B cell (primary cell): ENCODE results near the gene DNAL1. TPM values are rescaled to one million over a fixed set of nuclear protein-coding genes. Genes with fewer than 3 reads are reported as not detected.

Experiments used
- ATAC-seq: fragments of 200-7000 bp; cut with Tn5 transposase; one replicate; pipeline ENCODE4 v1.10.0; 2021; ENCODE audit warnings: low read depth, mild to moderate bottlenecking, moderate number of reproducible peaks, moderate library complexity
- CTCF ChIA-PET: fragments of 350-600 bp; sonication (Branson Sonifier 250); formaldehyde crosslinking; loops from one replicate; lab custom pipeline; 2021; ENCODE audit warnings: antibody characterized with exemption, inconsistent platforms; lab: Charles Lee
- POLR2A ChIA-PET: fragments of 350-600 bp; sonication (Branson Sonifier 250); formaldehyde crosslinking; loops from one replicate; lab custom pipeline; 2021; ENCODE audit warnings: antibody characterized with exemption; lab: Charles Lee
- DNase-seq: peaks from one replicate; pipeline ENCODE4 v3.0.0; 2013
- H2AFZ ChIP-seq: 2 replicates; pipeline ENCODE4 v1.6.1; 2012; ENCODE audit warnings: mild to moderate bottlenecking, low read depth, low read length; ENCODE audit not compliant: insufficient read depth, poor library complexity, severe bottlenecking
- H3K27ac ChIP-seq, 2 donors: 1 replicate in 1 of 2; 2 replicates in 1 of 2; pipeline ENCODE4 v1.5.1; 2012 to 2013; ENCODE audit warnings: low read length in 2 of 2, mild to moderate bottlenecking in 2 of 2, moderate library complexity in 1 of 2
- H3K27me3 ChIP-seq, 4 experiments: fragments of 200-600 bp in 1 of 4; sonication (generic) in 1 of 4; replicated peaks in 1 of 4; 1 replicate in 2 of 4; 2 replicates in 2 of 4; pipeline versions ENCODE4 v1.6.1 to v1.7.0; 2013 to 2016; ENCODE audit warnings: low read length in 3 of 4, mild to moderate bottlenecking in 2 of 4, mixed read lengths in 1 of 4, moderate library complexity in 1 of 4; ENCODE audit not compliant: insufficient read depth in 4 of 4, control insufficient read depth in 3 of 4; ENCODE audit errors: control extremely low read depth in 1 of 4
- H3K36me3 ChIP-seq, 2 experiments: replicated peaks in 1 of 2; 1 replicate in 1 of 2; 2 replicates in 1 of 2; pipeline versions ENCODE4 v1.6.1 to v1.7.1; 2013; ENCODE audit warnings: low read length in 1 of 2; ENCODE audit not compliant: insufficient read depth in 2 of 2, control insufficient read depth in 1 of 2; ENCODE audit errors: control extremely low read depth in 1 of 2, extremely low read depth in 1 of 2
- H3K4me1 ChIP-seq, 2 donors: fragments of 200-600 bp in 1 of 2; sonication (generic) in 1 of 2; 1 replicate in 1 of 2; 2 replicates in 1 of 2; pipeline versions ENCODE4 v1.5.1 to v1.6.1; 2013 to 2017; ENCODE audit warnings: low read length in 2 of 2; ENCODE audit not compliant: control insufficient read depth in 2 of 2, insufficient read depth in 2 of 2
- H3K4me2 ChIP-seq: replicated peaks from 2 replicates; pipeline ENCODE3; 2012; ENCODE audit warnings: mild to moderate bottlenecking, low read depth, low read length; ENCODE audit not compliant: poor library complexity, severe bottlenecking
- H3K4me3 ChIP-seq, 5 experiments: fragments of 200-600 bp in 1 of 5; sonication (generic) in 1 of 5; 1 replicate in 3 of 5; 2 replicates in 2 of 5; pipeline versions ENCODE4 v1.5.1 to v1.7.0; 2011 to 2016; ENCODE audit warnings: low read length in 4 of 5, mild to moderate bottlenecking in 4 of 5, low read depth in 2 of 5, control low read depth in 1 of 5, moderate library complexity in 1 of 5; ENCODE audit not compliant: insufficient read depth in 1 of 5; ENCODE audit errors: control extremely low read depth in 1 of 5, extremely low read depth in 1 of 5
- H3K79me2 ChIP-seq: fragments of 200-600 bp; sonication (generic); one replicate; pipeline ENCODE4 v1.6.0; 2016; ENCODE audit warnings: low read length; ENCODE audit not compliant: control insufficient read depth, insufficient read depth
- H3K9ac ChIP-seq: fragments of 200-600 bp; sonication (generic); 2 replicates; pipeline ENCODE4 v1.6.1; 2017; ENCODE audit warnings: mild to moderate bottlenecking, low read length, moderate library complexity
- H3K9me3 ChIP-seq, 3 donors: one replicate each; pipeline versions ENCODE4 v1.6.1 to v1.7.1; 2013; ENCODE audit warnings: low read length in 2 of 3; ENCODE audit not compliant: control insufficient read depth in 2 of 3, insufficient read depth in 1 of 3; ENCODE audit errors: control extremely low read depth in 1 of 3
- H4K20me1 ChIP-seq: 2 replicates; pipeline ENCODE4 v1.6.0; 2012; ENCODE audit warnings: mild to moderate bottlenecking, low read length; ENCODE audit not compliant: insufficient read depth, control insufficient read depth, poor library complexity, severe bottlenecking
- H3K27ac Mint-ChIP-seq: one replicate; pipeline ENCODE4 v1.8.0; 2021; ENCODE audit warnings: mixed read lengths
- H3K27me3 Mint-ChIP-seq: one replicate; pipeline ENCODE4 v1.8.0; 2021; ENCODE audit warnings: mixed read lengths
- H3K4me1 Mint-ChIP-seq: one replicate; pipeline ENCODE4 v1.8.0; 2021; ENCODE audit warnings: mixed read lengths
- H3K4me3 Mint-ChIP-seq: one replicate; pipeline ENCODE4 v1.8.0; 2021; ENCODE audit warnings: mixed read lengths
- H3K9me3 Mint-ChIP-seq: one replicate; pipeline ENCODE4 v1.8.0; 2022; ENCODE audit warnings: mixed read lengths; ENCODE audit not compliant: insufficient read depth
- CTCF ChIP-seq: fragments of 200-600 bp; IDR thresholded peaks from one replicate; pipeline ENCODE4 v1.8.0; 2022; ENCODE audit warnings: antibody characterized with exemption, mild to moderate bottlenecking
- EZH2 ChIP-seq: IDR thresholded peaks from 2 replicates; pipeline ENCODE4 v1.6.1; 2012; ENCODE audit warnings: borderline replicate concordance, low read depth, mild to moderate bottlenecking, moderate library complexity, low read length; ENCODE audit not compliant: insufficient read depth, poor library complexity, severe bottlenecking
- WGBS: methylation state at CpG from one replicate; pipeline ENCODE4 v1.1.5; 2013; ENCODE audit warnings: missing lambda C conversion rate; ENCODE audit not compliant: insufficient coverage; 5-methylcytosine and 5-hydroxymethylcytosine counted together
- intact Hi-C: fragments of 100-400 bp; cut with micrococcal nuclease; formaldehyde crosslinking; loops from one replicate; pipeline ENCODE4 v1.10.0; 2022
- polyA plus RNA-seq: library from polyadenylated mRNA; depleted of rRNA; stranded (reverse); fragments of >200 nt; gene quantifications from 2 replicates; pipeline ENCODE4 v1.2.3, GENCODE V29; 2012
- total RNA-seq, 2 donors: library from RNA; stranded (reverse); fragments of 120-200 nt in 1 of 2; gene quantifications; 1 replicate in 1 of 2; 2 replicates in 1 of 2; pipeline versions ENCODE4 v1.2.3 to v1.2.4, GENCODE V29; 2013 to 2022

DNAL1 gene
- total and polyA plus RNA-seq, 2 donors (not counting 1 experiment from before 2014, with no cell fraction given): 2.0 to 10.7 TPM

GRCh38 chr14:73623504-73624054 is 21.2 kb upstream of the DNAL1 start:
- Mint-ChIP-seq H3K4me1 (no peaks in the 10 kb centered on the region), H3K9me3 (no peaks in the 10 kb centered on the region), H3K27me3 (peaks cover 9% of the 10 kb centered on the region), H3K4me3 (no peak overlapping the region), H3K27ac (no peak overlapping the region)
- DNase-seq (no peak), ATAC-seq (no peak)
- Histone ChIP-seq H2AFZ (no peak overlapping the region), H3K4me2 (no peak overlapping the region), H3K4me1 (no peaks in the 10 kb centered on the region), H3K36me3 (no peaks in the 10 kb centered on the region), H3K9ac (no peak overlapping the region), H3K9me3 (no peaks in the 10 kb centered on the region), H3K27ac (no peak overlapping the region), H4K20me1 (no peaks in the 10 kb centered on the region), H3K4me3 (no peak overlapping the region), H3K27me3 (no peaks in the 10 kb centered on the region), H3K79me2 (no peaks in the 10 kb centered on the region)
- ChIA-PET CTCF (no interaction called here), POLR2A (no interaction called here)
- 91% methylated on average over 4 of the region's 4 CpGs for WGBS
- no peak for TF ChIP-seq EZH2
- TF ChIP-seq CTCF: no peak
- intact Hi-C loops: no loop called here

- H4K20me1 ChIP-seq: no peaks in the 10 kb centered on the region
- H3K27me3 Mint-ChIP-seq: peaks cover 17% of the 10 kb centered on the region
- H3K9ac ChIP-seq: no peak overlapping the region
- no peak overlapping the region for H3K4me3 Mint-ChIP-seq
- H3K79me2 ChIP-seq: no peaks in the 10 kb centered on the region
- intact Hi-C loops: no loop called here
- ChIA-PET CTCF (interaction anchor here (0.8 to 1.9 kb wide), 3 partner anchors 12 to 117 kb away, joined by 3 to 8 read pairs (median 5); no protein-coding TSS in a partner anchor), POLR2A (no interaction called here)
- no peak overlapping the region for H3K4me3 ChIP-seq
- DNase-seq (no peak), ATAC-seq (no peak)
- H3K4me2 ChIP-seq: no peak overlapping the region
- no peaks in the 10 kb centered on the region for H3K9me3 ChIP-seq
- no CpG with 5 or more reads among the region's 1 CpG for WGBS
- no peaks in the 10 kb centered on the region for H3K9me3 Mint-ChIP-seq
- no peaks in the 10 kb centered on the region for H3K36me3 ChIP-seq
- TF ChIP-seq CTCF (no peak), EZH2 (no peak)
- no peak overlapping the region for H2AFZ ChIP-seq
- H3K4me1 ChIP-seq: no peaks in the 10 kb centered on the region
- no peak overlapping the region for H3K27ac ChIP-seq
- H3K4me1 Mint-ChIP-seq: no peaks in the 10 kb centered on the region
- H3K27ac Mint-ChIP-seq: no peak overlapping the region
- no peaks in the 10 kb centered on the region for H3K27me3 ChIP-seq
Measured at GRCh38 chr14:73625706-73626105, 19.1 kb upstream of the DNAL1 start.
